Measurements from ENCODE around the gene MCIDAS. TPM values are rescaled to one million over a fixed set of nuclear protein-coding genes. Genes with fewer than 3 reads are reported as not detected.

MCIDAS gene
- 1 to 10 TPM in 1 of 2 donors, not detected in 1; 1.0 TPM for total RNA-seq

DNA sequence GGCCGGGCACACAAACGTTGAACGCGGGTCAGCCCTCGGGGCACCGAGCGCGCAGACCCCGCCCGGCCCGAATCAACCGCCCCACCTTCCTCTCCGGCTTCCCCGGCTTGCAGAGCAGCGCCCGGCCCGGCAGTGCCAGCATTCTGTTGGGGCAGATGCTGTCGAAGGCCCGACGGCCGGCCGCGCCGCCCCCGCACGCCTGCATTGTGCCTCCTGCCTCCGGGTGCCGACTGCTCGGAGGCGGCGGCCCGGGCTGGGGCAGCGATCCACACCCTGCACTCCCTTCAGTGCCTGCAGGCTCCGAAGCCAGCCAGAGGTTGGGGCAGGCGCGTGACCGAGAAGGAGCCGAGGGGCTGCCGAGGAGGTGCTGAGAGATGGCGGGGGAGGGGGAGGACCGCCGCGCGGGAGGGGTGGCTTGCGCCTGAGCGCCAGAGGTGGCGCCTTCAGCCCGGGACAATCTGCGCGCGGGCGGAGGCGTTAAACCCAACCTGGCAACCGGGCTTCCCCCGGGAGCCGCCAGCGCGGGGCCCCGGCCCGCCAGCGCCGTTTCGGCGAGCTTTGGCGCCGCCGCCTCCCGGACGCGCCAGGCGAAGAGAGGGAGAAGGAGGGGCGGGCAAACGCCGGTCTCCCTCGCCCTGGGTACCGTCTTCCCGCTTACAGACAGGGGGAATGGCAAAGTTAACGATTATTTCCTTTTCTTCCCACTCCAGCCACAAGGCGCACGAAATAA, at the start of gene MCIDAS:
Gene MCIDAS, minus strand, starts transcription at position 382 of the 730 bp plus-strand sequence. Its CDS starts 177 bp downstream, at position 205.

DNA sequence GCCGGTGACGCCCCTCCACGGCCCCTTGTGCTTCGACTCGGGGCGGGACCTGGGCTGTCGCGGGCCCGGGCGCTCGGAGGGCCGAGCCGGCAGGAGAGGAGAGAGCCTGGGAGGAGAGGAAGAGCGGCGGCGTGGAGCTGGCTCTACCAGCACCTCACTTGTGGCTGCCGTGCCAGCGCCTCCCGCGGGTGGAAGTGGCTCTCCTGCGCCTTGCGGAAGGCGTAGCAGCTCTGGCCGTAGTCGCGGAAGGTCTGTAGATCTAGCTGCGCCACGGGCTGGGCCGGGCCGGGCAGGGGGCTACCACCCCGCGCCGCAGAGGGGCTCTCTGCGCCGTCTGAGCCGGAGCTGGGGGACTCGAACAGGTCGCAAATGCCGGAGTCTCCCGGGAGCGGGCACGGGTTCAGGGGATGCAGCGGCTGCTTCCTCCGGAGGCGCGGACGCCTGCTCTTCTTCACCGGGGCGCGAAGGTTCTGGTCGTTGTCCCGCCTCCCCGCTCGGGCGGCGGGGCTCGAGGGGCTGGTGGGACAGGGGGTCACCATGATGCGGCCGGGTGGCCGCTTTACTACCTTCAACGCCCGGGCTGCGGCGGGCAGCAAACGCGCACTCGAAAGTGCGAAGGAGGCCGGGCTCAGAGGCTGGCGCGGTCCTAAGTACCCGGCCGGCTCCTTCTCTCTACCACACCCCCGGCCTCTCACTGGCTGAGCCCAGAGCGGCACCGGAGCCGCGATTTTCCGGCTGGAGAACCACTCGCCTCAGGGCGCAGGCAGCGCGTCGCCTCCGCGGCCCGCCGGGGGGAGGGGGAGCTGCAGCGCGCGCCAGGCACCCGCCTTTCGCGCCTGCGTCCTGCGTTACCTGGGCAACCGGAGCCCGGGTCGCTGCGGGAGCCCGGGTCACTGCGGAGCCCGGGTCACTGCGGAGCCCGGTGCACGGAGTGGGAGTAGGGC, 6.1 kb upstream of the MCIDAS start, which contains the start of gene CCNO:
Gene CCNO, minus strand, starts transcription at position 624 of the 944 bp plus-strand sequence. Its CDS starts 85 bp downstream, at position 539.

DNA sequence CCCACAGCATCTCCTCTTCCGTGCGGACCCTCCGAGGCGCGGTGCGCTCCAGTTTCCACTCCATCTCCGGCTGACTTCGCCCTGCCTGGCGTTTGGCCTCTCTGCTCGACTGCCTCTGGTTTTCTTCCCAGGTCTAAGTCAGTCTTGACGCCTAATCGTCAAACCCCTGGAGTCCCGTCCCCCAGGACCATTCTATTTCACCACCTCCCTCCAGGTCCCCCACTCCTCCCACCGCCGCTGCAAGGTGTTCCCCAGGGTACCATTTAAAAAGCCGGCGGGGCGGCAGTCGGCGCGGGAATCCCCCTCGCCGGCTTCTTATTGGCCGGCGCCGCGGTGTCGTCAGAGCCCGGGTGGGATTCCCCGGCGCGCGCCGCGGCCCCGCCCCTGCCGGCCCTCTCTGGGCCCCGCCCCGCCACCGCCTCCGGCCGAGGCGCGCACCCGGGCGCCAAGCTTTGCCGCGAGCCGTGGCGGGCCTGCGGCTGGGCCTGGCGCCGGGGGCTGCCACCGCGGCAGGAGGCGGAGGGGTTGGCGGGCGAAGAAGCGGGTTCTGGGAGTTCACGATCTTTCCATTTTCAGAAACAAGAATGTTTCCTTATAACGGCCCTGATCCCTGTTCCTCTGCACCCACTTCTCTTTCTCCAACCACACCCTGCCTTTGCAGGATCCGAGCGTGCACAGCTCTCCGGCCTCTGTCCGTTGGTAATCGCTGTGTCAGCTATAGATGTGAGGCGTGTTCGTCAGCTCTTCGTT, 54.0 kb downstream of the MCIDAS start, which contains the start of gene CDC20B:
Gene CDC20B, minus strand, starts transcription at position 241 of the 750 bp plus-strand sequence. Its CDS starts 177 bp downstream, at position 64.

Small RNAs within 50 kb of the gene (small RNA-seq; reads per million reads assigned to genes)
- gene MIR449A = 2.5 to 9.9 reads per million in 2 donors
- gene MIR449B = 0 to 0.13 reads per million in 2 donors
- 0.41 to 3.9 reads per million in 2 donors for gene MIR449C

Other genes with a start within 250 kb of the MCIDAS start
- gene ESM1, start 241.7 kb downstream of the MCIDAS start, total RNA-seq = not detected
- gene GZMK, start 203.1 kb downstream of the MCIDAS start, total RNA-seq = not detected
- gene GZMA, start 124.7 kb downstream of the MCIDAS start, total RNA-seq = not detected
- 10 to 100 TPM; 47.5 to 67.3 TPM for gene GPX8, start 67.1 kb downstream of the MCIDAS start, total RNA-seq
- not detected for gene CDC20B, start 54.1 kb downstream of the MCIDAS start, total RNA-seq
- gene CCNO, start 6.3 kb upstream of the MCIDAS start, total RNA-seq = 1 to 10 TPM in 1 of 2 donors, not detected in 1; 1.4 TPM
- 10 to 100 TPM; 25.5 to 31.3 TPM for gene DHX29, start 80.4 kb upstream of the MCIDAS start, total RNA-seq
- 100 to 1,000 TPM in 1 of 2 donors, 10 to 100 TPM in 1; 79.8 to 110 TPM for gene MTREX, start 80.7 kb upstream of the MCIDAS start, total RNA-seq

Data from melanocyte of skin (primary cell).